GOT3 (cell line): ENCODE data around the gene MNX1.

Experiments
- DNase-seq: peaks from one replicate; lab custom pipeline; 2025; ENCODE audit warnings: mixed read lengths; lab: John Stamatoyannopoulos, UW

The MNX1 gene

GRCh38 chr7:157014635-157015555 is 4.4 kb upstream of the MNX1 start:
- no peak for DNase-seq

DNA sequence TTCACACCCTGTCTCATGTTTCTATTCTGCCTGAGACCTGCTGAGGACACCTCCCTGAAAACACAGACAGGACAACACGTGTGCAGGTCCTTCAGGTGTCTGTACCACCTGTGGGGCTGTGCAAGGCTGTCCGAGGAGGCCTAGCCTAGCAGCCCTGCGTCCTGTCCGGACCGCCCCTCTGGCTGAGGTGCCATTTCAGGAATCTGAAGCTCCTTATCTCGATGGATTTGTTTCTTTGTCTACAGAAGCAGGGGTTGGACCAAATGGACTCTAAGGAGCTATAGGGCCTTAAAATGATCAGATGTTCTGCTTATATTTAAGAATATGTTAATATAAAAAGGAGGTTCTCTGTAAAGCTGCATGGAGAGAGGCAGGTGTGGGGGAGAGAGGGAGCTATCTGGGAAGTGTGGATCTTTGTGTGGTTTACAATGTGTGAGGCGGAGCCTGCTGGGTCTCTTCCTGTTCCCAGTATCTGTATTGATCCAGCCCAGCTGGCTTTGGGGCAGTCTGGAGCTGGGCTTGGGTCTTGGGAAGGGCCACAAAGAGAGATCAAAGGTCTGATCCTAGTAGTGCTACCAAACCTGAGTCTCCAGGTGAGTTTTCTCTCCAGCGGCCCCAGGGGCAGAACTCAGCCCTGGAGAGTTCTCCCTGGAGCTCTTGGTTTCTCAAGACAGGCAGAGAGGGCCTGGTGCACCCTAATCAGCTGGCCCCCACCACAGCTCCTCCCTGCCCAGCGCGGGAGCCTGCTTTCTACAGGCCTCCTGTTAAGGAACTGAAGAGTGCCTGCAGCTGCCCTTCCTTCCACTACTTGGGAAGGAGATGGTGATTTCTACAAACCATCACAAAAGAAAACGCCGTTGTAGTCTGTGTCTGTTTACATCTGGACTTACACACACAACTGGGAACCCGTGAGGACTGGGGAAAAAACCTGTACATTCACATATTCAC is 3.4 kb upstream of the MNX1 start:
- no peak for DNase-seq

GRCh38 chr7:157013101-157013500 is 2.6 kb upstream of the MNX1 start:
- no peak for DNase-seq

GRCh38 chr7:157012113-157012547 is 1.7 kb upstream of the MNX1 start:
- no peak for DNase-seq

- DNase-seq: no peak
These were observed 1.1 kb upstream of the MNX1 start for GRCh38 chr7:157011333-157012112.

DNA sequence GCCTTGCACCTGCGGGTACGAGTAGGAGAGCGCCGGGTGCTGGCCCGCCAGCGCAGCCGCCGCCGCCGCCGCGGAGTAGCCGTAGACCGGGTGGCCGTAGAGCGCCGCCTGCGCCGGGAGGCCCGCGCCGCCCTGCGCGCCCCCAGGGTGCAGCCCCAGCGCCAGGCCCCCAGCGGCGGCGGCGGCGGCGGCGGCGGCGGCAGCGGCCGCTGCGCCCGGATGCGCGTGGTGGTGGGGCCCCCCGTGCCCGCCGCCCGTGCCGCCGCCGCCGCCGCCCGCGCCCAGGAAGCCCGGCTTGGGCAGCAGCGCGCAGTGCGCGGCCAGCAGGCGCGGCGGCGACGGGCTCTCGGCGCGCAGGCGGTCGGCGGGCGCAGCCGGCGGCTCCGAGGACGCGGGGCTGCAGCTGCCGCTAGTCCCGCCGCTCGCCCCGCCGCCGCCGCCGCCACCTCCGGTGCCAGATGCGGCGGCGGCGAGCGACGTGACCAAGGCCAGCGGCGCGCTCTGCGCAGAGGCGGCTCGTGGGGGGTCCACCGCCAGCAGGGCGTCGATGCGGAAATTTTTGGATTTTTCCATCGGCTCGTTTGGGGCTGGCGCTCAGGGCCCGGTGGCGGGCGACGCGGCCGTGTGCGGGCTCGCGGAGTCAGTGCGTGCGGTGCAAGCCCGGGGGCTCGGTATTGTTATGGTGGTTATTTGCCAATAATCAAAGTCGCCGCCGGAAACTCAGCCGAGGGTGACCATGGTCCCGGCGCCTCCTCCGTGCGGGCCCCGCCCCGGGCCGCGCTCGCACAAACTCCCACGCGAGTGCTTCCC is 480 bp downstream of the MNX1 start:
- DNase-seq: no peak

- DNase-seq: no peak
These were observed 1.2 kb downstream of the MNX1 start for GRCh38 chr7:157009170-157009777.

- no peak for DNase-seq
These were observed 2.0 kb downstream of the MNX1 start for GRCh38 chr7:157008206-157009169.

- no peak for DNase-seq
These were observed 2.9 kb downstream of the MNX1 start for GRCh38 chr7:157007470-157008066.

GRCh38 chr7:157006829-157007469 is 3.5 kb downstream of the MNX1 start:
- no peak for DNase-seq

DNA sequence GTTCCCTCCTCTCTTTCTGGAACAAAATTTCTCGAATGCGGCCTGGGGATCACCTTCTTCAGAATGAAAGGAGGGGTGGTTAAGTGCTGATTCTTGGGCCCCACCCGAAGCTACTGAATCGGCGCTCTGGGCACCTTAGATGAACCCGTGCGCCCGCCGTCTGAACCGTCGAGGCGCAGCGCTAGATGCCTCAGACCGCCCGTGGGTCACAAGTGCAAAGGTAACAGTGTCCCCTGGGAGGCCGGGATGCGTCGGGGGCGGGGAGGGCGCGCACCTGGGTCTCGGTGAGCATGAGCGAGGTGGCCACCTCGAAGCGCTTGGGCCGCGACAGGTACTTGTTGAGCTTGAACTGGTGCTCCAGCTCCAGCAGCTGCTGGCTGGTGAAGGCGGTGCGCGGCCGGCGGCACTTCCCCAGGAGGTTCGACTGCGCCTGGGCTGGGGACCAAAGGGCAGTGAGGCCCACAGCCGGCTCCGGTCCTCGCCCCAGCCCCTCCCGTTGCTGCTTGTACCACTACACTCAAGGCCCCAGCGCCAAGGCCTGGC is 4.2 kb downstream of the MNX1 start:
- no peak for DNase-seq

DNA sequence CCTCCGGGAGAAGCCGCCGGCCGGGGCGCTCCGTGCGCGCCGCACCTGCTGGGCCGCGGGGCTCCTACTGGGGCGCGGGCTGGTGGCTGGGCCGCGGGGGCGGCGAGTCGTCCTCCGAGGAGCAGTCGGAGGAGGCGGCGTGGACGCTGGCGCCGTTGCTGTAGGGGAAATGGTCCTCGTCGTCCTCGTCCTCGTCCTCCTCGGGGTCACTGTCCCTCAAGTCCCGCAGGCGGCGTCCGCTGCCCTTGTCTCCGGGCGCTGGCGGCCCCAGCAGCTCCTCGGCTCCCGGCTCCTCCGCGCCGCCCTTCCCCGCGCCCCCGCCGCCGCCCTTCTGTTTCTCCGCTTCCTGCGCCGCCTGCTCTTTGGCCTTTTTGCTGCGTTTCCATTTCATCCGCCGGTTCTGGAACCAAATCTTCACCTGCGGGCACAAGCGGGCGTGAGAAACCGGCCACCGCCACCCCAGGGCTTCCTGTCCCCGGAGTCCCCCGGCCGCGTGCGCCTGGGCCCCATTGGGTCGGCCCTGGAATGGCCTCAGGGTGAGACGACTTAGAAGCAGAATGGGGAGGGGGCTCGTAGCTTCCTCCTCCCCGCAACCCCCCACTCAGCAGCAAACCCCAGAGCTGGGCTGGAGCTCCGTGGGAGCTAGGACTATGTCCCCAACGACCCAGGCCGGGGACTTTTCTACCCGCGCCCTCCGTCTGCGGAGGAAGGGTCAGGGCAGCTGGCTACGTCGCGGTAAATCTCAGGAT is 4.8 kb downstream of the MNX1 start:
- DNase-seq: no peak

DNA sequence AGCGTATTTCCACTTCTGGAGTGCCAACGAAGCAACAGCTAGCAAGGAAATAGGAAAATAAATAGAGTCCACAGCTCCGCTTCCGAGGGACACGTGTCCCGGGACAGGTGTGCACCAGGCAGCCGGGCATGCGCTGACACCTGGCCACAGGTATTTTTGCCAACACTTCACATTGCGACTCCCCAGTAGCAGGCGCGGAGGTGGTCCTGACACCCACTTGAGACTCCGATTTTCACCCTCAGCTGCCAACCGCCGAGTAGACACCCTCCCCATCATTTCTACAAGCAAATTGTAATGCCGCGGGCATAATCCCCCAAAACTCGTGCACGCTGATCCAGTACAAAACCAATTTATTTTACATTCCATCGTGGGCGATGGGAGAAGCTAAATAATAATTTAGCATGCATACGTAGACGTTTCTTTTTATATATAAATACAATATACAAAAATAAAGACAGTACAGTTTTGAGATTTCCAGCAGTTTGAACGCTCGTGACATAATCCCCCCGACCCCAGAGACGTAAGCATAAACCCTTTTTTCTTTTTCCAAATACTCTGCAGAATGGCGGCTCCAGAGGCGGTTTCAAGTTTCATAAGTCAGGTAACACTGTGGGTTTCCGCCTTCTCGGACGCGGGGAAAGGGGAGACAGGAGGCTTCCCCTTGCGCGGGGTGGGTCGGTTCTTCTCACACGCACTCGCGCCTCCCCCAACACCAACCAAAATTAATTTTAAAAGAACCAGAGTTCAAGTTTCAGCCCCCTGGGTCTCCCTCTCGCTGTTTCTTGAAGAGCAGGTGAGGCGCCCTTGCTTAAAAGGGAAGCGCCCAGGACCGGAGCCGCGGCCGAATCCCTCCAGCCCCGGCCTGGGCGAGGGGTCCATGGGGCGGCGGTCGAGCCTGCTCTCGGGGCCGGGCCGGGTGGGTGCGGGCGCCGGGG is 5.7 kb downstream of the MNX1 start:
- DNase-seq: no peak

DNA sequence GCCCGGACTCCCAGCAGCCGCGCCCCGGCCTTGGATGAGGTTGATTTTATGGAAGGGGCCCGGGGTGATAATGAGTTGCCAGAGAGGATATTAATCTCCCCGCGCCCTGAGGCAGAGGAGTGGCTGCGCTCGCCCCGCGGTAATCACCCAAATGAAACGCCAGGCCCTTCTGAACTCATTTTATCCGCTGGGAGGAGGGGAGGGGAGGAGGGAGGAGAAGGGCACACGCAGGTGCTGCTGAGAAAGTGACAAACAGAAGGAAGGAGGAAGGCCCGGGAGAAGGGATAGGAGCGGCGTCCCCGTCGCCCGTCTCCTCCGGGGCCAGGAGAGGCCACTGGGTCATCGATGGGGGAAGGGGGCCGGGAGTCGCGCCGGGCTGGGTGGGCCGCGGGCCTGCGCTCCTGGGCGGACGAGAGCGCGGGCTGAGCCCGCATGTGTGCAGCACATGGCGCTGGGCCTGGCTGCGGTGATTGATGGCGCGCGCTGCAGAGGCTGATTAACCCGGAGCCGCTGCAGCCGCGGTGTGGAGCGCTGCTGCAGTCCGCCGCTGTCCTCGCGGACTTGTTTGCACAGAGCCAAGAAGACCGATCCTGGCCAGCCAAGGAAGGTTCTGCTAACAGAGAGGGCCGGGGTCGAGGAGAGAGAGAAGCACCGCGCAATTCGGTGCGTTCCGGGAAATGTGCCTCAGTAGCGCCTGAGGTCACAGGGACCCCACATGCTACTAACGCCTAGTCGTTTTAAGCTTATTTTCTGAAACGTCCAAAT is 6.5 kb downstream of the MNX1 start:
- DNase-seq: no peak

DNA sequence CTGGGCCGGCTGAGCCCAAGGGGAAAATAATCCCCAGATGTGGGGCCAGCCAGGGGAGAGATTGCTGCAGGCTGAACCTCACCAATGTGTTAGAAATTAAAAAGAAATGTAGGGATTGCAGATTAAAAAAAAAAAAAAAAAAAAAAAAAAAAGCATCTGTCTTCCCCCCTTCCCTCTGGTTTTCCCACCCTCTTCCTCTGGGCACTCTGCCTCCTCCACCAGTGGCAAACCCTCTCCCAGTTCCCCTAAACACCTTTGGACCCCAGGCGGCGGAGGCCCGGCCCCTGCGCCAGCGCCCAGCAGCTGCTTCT is 7.1 kb downstream of the MNX1 start:
- DNase-seq: no peak
